Measurements from ENCODE around the gene GALNT17.

Gene GALNT17

DNA sequence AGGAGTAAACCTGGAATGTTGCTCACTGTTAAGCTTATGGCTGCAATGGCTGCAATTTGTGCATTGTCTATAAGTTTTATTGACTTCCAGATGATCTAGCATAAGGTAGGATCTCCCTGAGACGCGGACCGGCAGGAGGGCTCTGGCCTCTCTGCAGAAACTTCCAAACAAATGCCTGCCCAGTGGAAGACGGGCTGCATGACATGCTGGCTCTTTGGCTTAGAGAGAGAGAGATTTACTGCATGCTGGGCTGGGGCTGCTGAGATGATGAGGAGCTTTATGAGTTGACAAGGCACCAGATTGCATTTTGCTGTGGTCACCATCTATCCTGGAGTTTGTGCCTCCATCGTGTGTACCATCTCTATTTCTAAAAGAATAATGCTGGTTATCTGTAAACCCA lies 193.2 kb downstream of the GALNT17 start:
- DNase-seq (ENCODE audit: insufficient read length): no peak
- FAIRE-seq: no peak
- no peak for TF ChIP-seq POLR2A (IDR thresholded peaks at IDR 0.05; ENCODE audit: low read depth, low read length)
- TF ChIP-seq TAF1 (IDR thresholded peaks at IDR 0.05; ENCODE audit: borderline replicate concordance, low read depth, low read length): no peak
- TF ChIP-seq POLR2AphosphoS5 (IDR thresholded peaks at IDR 0.05; ENCODE audit: low read depth, low read length): no peak

DNA sequence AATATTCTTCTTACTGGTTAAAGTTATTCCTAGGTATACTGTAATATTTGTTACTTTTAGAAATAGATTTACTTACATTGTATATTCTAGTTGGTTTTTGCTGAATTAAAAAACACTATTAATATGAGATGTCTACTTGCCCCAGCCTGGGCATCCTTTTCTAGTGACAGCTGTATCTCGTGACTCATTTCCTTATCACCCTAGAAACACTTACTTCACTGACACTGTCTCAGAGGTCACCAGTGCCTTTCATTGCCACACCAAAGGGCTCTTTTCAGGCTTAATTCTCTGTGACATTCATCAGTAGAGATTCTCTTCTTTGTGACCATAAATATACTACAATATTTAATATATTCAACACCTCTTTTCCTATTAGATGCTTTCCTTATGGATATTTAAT lies 194.7 kb downstream of the GALNT17 start:
- FAIRE-seq (no peak), DNase-seq (ENCODE audit: insufficient read length) (no peak)
- no peak for TF ChIP-seq POLR2A (IDR thresholded peaks at IDR 0.05; ENCODE audit: low read depth, low read length)
- no peak for TF ChIP-seq POLR2AphosphoS5 (IDR thresholded peaks at IDR 0.05; ENCODE audit: low read depth, low read length)
- TF ChIP-seq TAF1 (IDR thresholded peaks at IDR 0.05; ENCODE audit: borderline replicate concordance, low read depth, low read length): no peak

DNA sequence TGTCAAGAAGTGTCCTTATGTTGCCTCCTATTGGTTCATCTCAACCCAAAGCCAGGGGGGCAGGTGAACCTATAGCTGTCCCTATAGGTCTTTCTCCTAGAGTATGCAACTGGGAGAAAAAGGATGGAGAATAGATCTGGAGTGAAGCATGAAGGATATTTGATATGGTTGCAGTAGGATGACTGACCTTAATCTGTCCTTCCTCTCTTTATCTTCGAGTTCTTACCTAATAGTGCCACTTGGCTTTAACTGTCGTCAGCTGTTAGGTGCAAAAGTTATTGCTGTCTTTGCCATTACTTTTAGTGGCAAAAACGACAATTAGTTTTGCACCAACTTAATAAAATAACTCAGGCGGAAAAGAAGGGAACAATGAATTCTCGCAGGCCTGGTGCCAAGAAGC lies 196.0 kb downstream of the GALNT17 start:
- TF ChIP-seq POLR2A (IDR thresholded peaks at IDR 0.05; ENCODE audit: low read depth, low read length): no peak
- no peak for TF ChIP-seq TAF1 (IDR thresholded peaks at IDR 0.05; ENCODE audit: borderline replicate concordance, low read depth, low read length)
- no peak for TF ChIP-seq POLR2AphosphoS5 (IDR thresholded peaks at IDR 0.05; ENCODE audit: low read depth, low read length)
- no peak for FAIRE-seq
- DNase-seq (ENCODE audit: insufficient read length): no peak

DNA sequence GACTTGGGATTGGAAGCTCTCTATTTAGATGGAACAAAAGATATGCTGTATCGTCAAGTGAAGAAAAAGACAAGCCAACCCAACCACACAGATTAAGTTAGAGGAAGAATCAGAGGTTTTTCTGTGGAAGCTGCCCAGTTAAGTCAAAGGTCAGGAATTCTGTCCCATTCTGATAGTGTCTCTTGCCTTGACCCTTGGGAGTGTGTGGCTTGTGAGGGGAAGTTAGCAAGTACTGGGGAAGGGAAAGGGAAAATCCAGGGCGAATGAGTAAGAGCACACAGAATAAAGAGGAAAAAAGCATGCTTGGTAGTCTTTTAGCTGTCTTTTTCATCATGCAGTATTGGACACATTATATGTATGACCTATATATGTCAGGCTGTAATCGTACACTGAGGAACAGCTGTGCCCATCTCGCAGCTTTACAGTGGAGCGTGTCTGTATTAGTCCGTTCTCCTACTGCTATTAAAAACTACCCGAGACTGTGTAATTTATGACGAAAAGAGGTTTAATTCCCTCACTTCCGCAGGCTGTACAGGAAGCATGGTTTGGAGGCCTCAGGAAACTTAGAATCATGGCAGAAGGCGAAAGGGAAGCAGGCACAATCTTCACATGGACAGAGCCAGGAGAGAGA lies 197.2 kb downstream of the GALNT17 start:
- TF ChIP-seq TAF1 (IDR thresholded peaks at IDR 0.05; ENCODE audit: borderline replicate concordance, low read depth, low read length) (no peak), POLR2AphosphoS5 (IDR thresholded peaks at IDR 0.05; ENCODE audit: low read depth, low read length) (no peak), POLR2A (IDR thresholded peaks at IDR 0.05; ENCODE audit: low read depth, low read length) (no peak)
- FAIRE-seq: no peak
- DNase-seq (ENCODE audit: insufficient read length): no peak

DNA sequence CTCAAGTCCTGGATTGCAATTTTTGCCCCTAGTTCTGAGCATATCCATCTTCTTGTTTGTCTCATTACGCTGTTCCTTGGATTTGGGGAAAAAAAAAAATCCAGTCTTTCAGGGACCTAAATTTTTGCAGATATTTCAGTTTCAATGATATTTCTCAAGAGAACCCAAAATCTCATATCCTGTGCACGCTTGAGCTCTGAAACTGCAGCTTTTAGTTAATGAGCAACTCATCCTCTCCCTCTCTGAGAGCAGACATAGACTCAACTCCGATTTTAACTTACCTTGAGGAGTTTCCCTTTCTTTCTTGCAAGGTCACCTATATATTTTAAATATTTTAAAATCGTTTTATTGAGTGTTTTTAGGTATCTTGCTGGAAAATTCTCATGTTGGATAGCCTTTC lies 200.3 kb downstream of the GALNT17 start:
- TF ChIP-seq TAF1 (IDR thresholded peaks at IDR 0.05; ENCODE audit: borderline replicate concordance, low read depth, low read length): no peak
- no peak for TF ChIP-seq POLR2AphosphoS5 (IDR thresholded peaks at IDR 0.05; ENCODE audit: low read depth, low read length)
- no peak for TF ChIP-seq POLR2A (IDR thresholded peaks at IDR 0.05; ENCODE audit: low read depth, low read length)
- no peak for FAIRE-seq
- DNase-seq (ENCODE audit: insufficient read length): no peak

DNA sequence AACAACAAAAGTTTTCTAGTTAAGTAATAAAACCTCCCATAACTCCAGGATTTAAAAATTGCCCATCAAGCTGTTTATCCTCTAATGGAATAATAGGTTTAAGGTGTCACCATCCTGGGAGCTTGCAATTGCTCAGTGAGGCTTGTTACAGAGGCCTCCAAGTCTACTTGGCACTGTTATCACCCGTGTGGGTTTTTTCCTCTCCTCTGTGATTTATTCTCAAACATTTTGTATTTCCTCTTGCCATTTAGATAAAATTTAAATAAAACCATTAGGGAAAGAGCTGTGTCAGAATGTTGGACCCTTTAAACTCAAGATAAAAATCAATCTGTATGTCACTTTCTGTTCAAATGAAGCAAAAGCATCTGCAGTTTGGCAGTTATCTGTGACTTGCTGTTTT lies 202.6 kb downstream of the GALNT17 start:
- DNase-seq (ENCODE audit: insufficient read length) (no peak), FAIRE-seq (no peak)
- TF ChIP-seq TAF1 (IDR thresholded peaks at IDR 0.05; ENCODE audit: borderline replicate concordance, low read depth, low read length): no peak
- no peak for TF ChIP-seq POLR2AphosphoS5 (IDR thresholded peaks at IDR 0.05; ENCODE audit: low read depth, low read length)
- TF ChIP-seq POLR2A (IDR thresholded peaks at IDR 0.05; ENCODE audit: low read depth, low read length): no peak

DNA sequence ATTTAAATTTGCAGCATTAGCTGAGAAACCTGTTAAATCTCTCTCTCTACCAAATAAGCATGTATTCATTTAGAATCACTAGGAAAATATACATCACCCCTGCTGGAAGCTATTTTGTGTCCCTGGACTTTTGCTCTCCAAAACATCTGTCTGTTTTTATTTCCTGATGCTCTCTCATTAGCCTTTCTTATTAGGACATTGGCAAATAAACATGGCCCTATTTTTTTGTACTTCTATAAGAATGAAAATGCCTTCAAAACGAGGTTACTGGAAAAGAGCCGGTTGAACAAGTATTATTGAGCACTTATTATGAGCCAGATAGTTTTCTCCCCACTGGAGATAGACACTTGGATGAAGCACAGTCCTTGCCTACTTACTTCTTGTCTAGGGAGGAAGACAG lies 206.9 kb downstream of the GALNT17 start:
- DNase-seq (ENCODE audit: insufficient read length): no peak

DNA sequence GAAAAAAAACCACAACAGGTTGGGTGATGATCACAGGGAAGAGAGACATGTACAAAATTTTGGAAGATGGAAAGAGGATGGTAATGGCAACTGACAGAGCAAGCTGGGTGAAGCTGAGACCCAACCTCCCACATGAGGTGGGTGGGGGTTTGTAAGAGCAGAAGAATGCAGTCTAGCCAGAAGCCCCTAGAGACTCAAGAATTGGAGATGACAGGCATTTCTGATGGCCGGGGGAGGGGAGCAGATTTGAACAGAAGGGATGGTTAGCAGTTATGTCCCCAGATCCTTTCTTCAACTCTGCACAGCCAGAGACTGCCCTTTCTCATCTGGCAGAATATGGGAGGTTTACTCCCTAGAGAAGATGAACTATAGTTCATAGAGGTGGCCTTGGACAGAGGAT lies 208.0 kb downstream of the GALNT17 start:
- TF ChIP-seq POLR2AphosphoS5 (IDR thresholded peaks at IDR 0.05; ENCODE audit: low read depth, low read length) (no peak), TAF1 (IDR thresholded peaks at IDR 0.05; ENCODE audit: borderline replicate concordance, low read depth, low read length) (no peak), POLR2A (IDR thresholded peaks at IDR 0.05; ENCODE audit: low read depth, low read length) (no peak)
- DNase-seq (ENCODE audit: insufficient read length) (no peak), FAIRE-seq (no peak)

More for the DNA sequence above, 206.9 kb downstream of the GALNT17 start:
- no peak for TF ChIP-seq TAF1 (IDR thresholded peaks at IDR 0.05; ENCODE audit: borderline replicate concordance, low read depth, low read length)
- no peak for TF ChIP-seq POLR2AphosphoS5 (IDR thresholded peaks at IDR 0.05; ENCODE audit: low read depth, low read length)
- TF ChIP-seq POLR2A (IDR thresholded peaks at IDR 0.05; ENCODE audit: low read depth, low read length): no peak
- FAIRE-seq: no peak

DNA sequence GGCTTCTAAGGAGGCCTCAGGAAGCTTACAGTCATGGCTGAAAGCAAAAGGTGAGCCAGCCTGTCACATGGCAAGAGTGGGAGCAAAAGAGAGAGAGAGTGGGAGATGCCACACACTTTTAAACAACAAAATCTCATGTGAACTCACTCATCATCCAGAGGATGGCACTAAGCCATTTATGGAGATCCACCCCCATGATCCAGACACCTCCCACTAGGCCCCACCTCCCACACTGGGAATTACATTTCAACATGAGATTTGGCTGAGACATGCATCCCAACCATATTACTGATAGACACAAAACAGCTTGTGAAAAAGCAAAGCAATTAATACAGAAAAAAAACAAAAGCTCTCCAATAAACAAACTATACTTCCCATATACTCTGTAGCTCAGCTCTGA lies 210.3 kb downstream of the GALNT17 start:
- TF ChIP-seq TAF1 (IDR thresholded peaks at IDR 0.05; ENCODE audit: borderline replicate concordance, low read depth, low read length) (no peak), POLR2A (IDR thresholded peaks at IDR 0.05; ENCODE audit: low read depth, low read length) (no peak), POLR2AphosphoS5 (IDR thresholded peaks at IDR 0.05; ENCODE audit: low read depth, low read length) (no peak)
- FAIRE-seq (no peak), DNase-seq (ENCODE audit: insufficient read length) (no peak)

DNA sequence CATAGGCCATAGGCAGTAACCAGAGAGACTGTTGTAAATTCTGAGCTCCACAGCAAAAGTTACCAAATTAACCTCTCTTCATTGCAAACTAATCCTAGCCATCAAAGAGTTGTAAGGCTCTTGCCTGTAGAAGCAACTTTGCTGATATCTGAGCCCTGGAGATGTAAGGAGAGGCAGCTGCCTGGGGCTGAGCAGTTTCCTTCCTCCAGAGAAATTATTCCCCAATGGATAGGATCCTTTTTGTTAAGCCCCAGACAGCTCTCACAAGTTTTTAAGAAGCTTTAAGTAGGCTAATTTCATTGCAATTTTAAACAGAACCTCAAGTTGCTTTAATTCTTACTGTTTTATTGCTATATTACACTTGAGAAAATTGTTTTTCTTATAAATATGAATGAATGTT lies 211.1 kb downstream of the GALNT17 start:
- DNase-seq (ENCODE audit: insufficient read length) (no peak), FAIRE-seq (no peak)
- TF ChIP-seq TAF1 (IDR thresholded peaks at IDR 0.05; ENCODE audit: borderline replicate concordance, low read depth, low read length) (no peak), POLR2AphosphoS5 (IDR thresholded peaks at IDR 0.05; ENCODE audit: low read depth, low read length) (no peak), POLR2A (IDR thresholded peaks at IDR 0.05; ENCODE audit: low read depth, low read length) (no peak)

DNA sequence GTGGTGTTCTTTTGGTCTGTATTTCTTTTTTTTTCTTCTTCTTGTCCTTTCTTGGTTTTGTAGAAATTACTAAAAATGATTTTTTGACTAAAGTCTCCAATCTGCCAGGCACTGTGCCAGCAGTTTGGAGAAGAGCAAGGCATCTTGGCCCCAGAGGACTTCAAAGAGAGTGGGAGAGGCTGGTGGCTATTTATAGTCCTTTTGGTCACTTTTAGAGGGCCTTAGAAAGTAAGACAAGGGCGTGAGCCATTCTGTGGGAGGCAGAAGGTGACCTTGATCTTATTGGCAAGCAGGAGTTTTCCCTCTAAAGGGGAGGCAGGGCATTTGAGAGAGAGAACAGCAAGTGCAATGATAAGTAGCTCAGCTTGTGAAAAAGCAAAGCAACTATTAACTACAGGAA lies 211.9 kb downstream of the GALNT17 start:
- TF ChIP-seq POLR2AphosphoS5 (IDR thresholded peaks at IDR 0.05; ENCODE audit: low read depth, low read length): no peak
- FAIRE-seq: no peak

DNA sequence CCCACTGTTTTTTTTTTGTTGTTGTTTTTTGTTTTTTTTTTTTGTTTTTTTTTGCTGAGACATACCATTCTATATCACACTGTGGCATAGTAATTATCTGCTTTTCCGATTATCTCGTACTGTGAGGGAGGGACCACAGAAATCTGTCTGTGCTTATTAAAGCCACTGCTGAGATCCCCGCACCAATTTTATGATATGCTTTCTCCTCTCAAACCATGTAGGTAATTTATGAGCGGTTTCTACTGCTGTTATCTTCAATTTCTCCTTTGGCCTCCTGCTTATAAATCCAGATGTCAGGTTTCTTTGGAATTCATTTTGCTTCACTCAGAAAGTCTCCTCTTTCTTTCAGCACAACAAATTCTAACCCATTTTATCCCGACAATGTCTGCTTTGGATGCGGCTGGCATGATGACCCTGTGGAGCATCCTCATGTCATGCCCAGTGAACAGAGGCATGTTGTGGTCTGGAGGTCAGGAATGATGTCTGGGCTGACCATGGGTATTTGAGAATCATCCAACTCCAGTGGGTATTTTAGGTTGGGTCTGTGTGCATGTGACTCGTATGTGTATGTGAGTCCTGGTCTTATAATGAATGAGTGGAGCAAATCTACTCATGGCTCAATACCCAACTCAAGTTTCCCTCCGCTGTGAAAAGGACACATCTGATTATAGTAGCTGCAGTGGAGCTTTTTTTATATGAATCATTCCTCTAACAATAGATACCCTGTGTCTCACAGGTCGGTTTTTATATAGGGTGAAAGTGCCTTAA lies 213.4 kb downstream of the GALNT17 start:
- no peak for DNase-seq (ENCODE audit: insufficient read length)
- FAIRE-seq: no peak
- no peak for TF ChIP-seq POLR2AphosphoS5 (IDR thresholded peaks at IDR 0.05; ENCODE audit: low read depth, low read length)
- TF ChIP-seq POLR2A (IDR thresholded peaks at IDR 0.05; ENCODE audit: low read depth, low read length): no peak
- no peak for TF ChIP-seq TAF1 (IDR thresholded peaks at IDR 0.05; ENCODE audit: borderline replicate concordance, low read depth, low read length)

More for the DNA sequence above, 211.9 kb downstream of the GALNT17 start:
- no peak for DNase-seq (ENCODE audit: insufficient read length)

Data from GM12892 (cell line).